ENCODE data around the gene FARS2. TPM values are rescaled to one million over a fixed set of nuclear protein-coding genes. Genes with fewer than 3 reads are reported as not detected.
"Not testable (repeated sequence)": the region's sequence is repeated elsewhere in the genome, so short reads cannot be mapped to it uniquely, and the experiment has no call there.

Gene FARS2
- total RNA-seq, 1 experiment from 2014 or later: 20.0 TPM

GRCh38 chr6:5664149-5664548, 402.8 kb downstream of the FARS2 start:
- DNase-seq (ENCODE audit: low spot score): no peak

- no peak for DNase-seq (ENCODE audit: low spot score)
Measured at GRCh38 chr6:5665173-5665572, 403.9 kb downstream of the FARS2 start.

- DNase-seq (ENCODE audit: low spot score): no peak
Measured at GRCh38 chr6:5665667-5666066, 404.4 kb downstream of the FARS2 start.

GRCh38 chr6:5666695-5667094, 405.4 kb downstream of the FARS2 start:
- no peak for DNase-seq (ENCODE audit: low spot score)

GRCh38 chr6:5667737-5668136, 406.4 kb downstream of the FARS2 start:
- DNase-seq (ENCODE audit: low spot score): no peak

GRCh38 chr6:5670381-5670780, 409.1 kb downstream of the FARS2 start:
- no peak for DNase-seq (ENCODE audit: low spot score)

GRCh38 chr6:5670811-5671561, 409.7 kb downstream of the FARS2 start:
- no peak for DNase-seq (ENCODE audit: low spot score)

- no peak for DNase-seq (ENCODE audit: low spot score)
Measured at GRCh38 chr6:5671601-5672559, 410.6 kb downstream of the FARS2 start.

GRCh38 chr6:5672581-5673011, 411.3 kb downstream of the FARS2 start:
- no peak for DNase-seq (ENCODE audit: low spot score)

GRCh38 chr6:5673019-5673790, 411.9 kb downstream of the FARS2 start:
- no peak for DNase-seq (ENCODE audit: low spot score)

- no peak for DNase-seq (ENCODE audit: low spot score)
Measured at GRCh38 chr6:5674141-5674540, 412.8 kb downstream of the FARS2 start.

GRCh38 chr6:5674721-5675120, 413.4 kb downstream of the FARS2 start:
- no peak for DNase-seq (ENCODE audit: low spot score)

- no peak for DNase-seq (ENCODE audit: low spot score)
Measured at GRCh38 chr6:5676701-5677100, 415.4 kb downstream of the FARS2 start.

- DNase-seq (ENCODE audit: low spot score): no peak
Measured at GRCh38 chr6:5677219-5678000, 416.1 kb downstream of the FARS2 start.

- DNase-seq (ENCODE audit: low spot score): no peak
Measured at GRCh38 chr6:5679270-5679669, 418.0 kb downstream of the FARS2 start.

GRCh38 chr6:5679691-5680090, 418.4 kb downstream of the FARS2 start:
- no peak for DNase-seq (ENCODE audit: low spot score)

- no peak for DNase-seq (ENCODE audit: low spot score)
Measured at GRCh38 chr6:5680095-5680494, 418.8 kb downstream of the FARS2 start.

- DNase-seq (ENCODE audit: low spot score): no peak
Measured at GRCh38 chr6:5681480-5681879, 420.2 kb downstream of the FARS2 start.

- DNase-seq (ENCODE audit: low spot score): no peak
Measured at GRCh38 chr6:5682530-5682929, 421.2 kb downstream of the FARS2 start.

- DNase-seq (ENCODE audit: low spot score): not testable (repeated sequence)
Measured at GRCh38 chr6:5683747-5684146, 422.4 kb downstream of the FARS2 start.

Data from HT-29 (cell line).